Loucy (cell line): ENCODE results near the gene ROM1.

Experiments used
- H2AFZ ChIP-seq: fragments of 200-600 bp; sonication (generic); 2 replicates; pipeline ENCODE4 v1.6.0; 2016; ENCODE audit warnings: antibody characterized with exemption, mild to moderate bottlenecking, low read length, moderate library complexity
- H3F3A ChIP-seq: fragments of 200-600 bp; 2 replicates; pipeline ENCODE4 v1.6.0; 2016; ENCODE audit warnings: antibody characterized with exemption, low read depth, mild to moderate bottlenecking
- H3K27me3 ChIP-seq: fragments of 200-600 bp; sonication (generic); 2 replicates; pipeline ENCODE4 v1.6.1; 2014; ENCODE audit warnings: low read length, mild to moderate bottlenecking; ENCODE audit not compliant: insufficient read depth, poor library complexity, severe bottlenecking
- H3K36me3 ChIP-seq: fragments of 200-600 bp; sonication (generic); 2 replicates; pipeline ENCODE4 v1.6.1; 2016; ENCODE audit warnings: low read length; ENCODE audit not compliant: insufficient read depth
- H3K4me1 ChIP-seq: fragments of 200-600 bp; sonication (generic); 2 replicates; pipeline ENCODE4 v1.5.1; 2014; ENCODE audit warnings: low read length, mild to moderate bottlenecking; ENCODE audit not compliant: insufficient read depth, poor library complexity, severe bottlenecking
- H3K4me2 ChIP-seq: fragments of 200-600 bp; sonication (generic); 2 replicates; pipeline ENCODE4 v1.6.0; 2014; ENCODE audit warnings: antibody characterized with exemption, low read length, low read depth, mild to moderate bottlenecking; ENCODE audit not compliant: poor library complexity, severe bottlenecking
- H3K4me3 ChIP-seq: fragments of 200-600 bp; sonication (generic); 2 replicates; pipeline ENCODE4 v1.5.1; 2014; ENCODE audit warnings: low read length, mild to moderate bottlenecking, mixed read lengths; ENCODE audit not compliant: poor library complexity, severe bottlenecking
- H3K79me2 ChIP-seq: fragments of 200-600 bp; sonication (generic); 2 replicates; pipeline ENCODE4 v1.6.1; 2014; ENCODE audit warnings: low read length; ENCODE audit not compliant: insufficient read depth
- H3K9ac ChIP-seq: fragments of 200-600 bp; sonication (generic); 2 replicates; pipeline ENCODE4 v1.6.0; 2014; ENCODE audit warnings: mild to moderate bottlenecking, low read depth, low read length, moderate library complexity; ENCODE audit not compliant: poor library complexity, severe bottlenecking
- H3K9me2 ChIP-seq: fragments of 200-600 bp; sonication (generic); replicated peaks from 2 replicates; pipeline ENCODE4 v1.6.1; 2016; ENCODE audit warnings: low read depth, low read length, mixed read lengths
- H3K9me3 ChIP-seq: fragments of 200-600 bp; sonication (generic); 2 replicates; pipeline ENCODE4 v1.6.1; 2014; ENCODE audit warnings: mild to moderate bottlenecking, antibody characterized with exemption, low read length, low read depth; ENCODE audit not compliant: insufficient read depth
- H4K20me1 ChIP-seq: fragments of 200-600 bp; sonication (generic); 2 replicates; pipeline ENCODE4 v1.6.0; 2014; ENCODE audit warnings: antibody characterized with exemption, low read length, mild to moderate bottlenecking; ENCODE audit not compliant: insufficient read depth, poor library complexity, severe bottlenecking
- EZH2phosphoT487 ChIP-seq: fragments of 200-600 bp; IDR thresholded peaks from 2 replicates; pipeline ENCODE4 v1.6.1; 2018; ENCODE audit warnings: antibody characterized with exemption, mild to moderate bottlenecking, moderate library complexity, borderline replicate concordance
- TF ChIP-seq, protein P1 (sequence below): fragments of 200-600 bp; sonication (generic); conservative IDR thresholded peaks from 2 replicates; pipeline ENCODE4 v1.5.1; 2014; ENCODE audit warnings: mild to moderate bottlenecking, antibody characterized with exemption, low read length

ROM1 gene

DNA sequence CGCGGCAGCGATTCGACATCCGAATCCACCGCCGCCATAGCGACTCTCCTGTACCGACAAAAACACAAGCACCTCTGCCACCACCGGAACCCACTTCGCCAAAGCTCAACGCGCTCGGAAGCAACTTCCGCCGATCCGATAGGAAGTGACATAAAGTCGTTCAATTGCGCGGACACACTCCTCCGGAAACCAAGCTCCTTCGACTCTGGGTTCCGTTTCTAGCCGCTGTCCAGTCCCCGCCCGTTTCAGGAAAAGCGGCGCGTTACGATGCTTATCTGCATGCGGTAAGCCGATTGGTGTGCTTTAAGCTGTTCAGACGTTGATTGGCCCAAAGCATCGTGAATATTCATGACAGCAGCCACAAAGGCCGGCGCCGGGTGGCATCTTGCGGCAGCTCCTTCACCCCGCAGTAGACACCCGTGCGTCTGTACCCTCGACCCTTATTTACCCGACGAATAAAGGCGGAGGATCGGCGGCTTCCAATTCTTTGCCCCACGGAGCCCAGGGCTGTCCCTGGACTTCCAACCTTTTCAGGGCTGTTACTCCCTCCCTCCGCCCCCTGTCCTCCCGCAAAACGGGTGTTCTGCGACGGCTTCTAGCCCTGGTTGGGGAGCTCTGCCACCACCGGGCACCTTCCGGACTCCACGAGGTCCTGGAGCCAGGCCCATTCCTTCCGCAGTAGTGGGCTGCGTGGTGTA is 21.5 kb upstream of the ROM1 start, which contains the start of gene TUT1:
TSS of gene TUT1 (minus strand) at position 76 of the 698 bp plus-strand sequence. CDS start at position 38, 38 bp downstream.
- peaks cover 12% of the 10 kb centered on the region for H3F3A ChIP-seq
- no peaks in the 10 kb centered on the region for H3K9me2 ChIP-seq
- peak within 1 kb of the TSS; percentile 69 for H2AFZ ChIP-seq
- TF ChIP-seq, protein P1, sequence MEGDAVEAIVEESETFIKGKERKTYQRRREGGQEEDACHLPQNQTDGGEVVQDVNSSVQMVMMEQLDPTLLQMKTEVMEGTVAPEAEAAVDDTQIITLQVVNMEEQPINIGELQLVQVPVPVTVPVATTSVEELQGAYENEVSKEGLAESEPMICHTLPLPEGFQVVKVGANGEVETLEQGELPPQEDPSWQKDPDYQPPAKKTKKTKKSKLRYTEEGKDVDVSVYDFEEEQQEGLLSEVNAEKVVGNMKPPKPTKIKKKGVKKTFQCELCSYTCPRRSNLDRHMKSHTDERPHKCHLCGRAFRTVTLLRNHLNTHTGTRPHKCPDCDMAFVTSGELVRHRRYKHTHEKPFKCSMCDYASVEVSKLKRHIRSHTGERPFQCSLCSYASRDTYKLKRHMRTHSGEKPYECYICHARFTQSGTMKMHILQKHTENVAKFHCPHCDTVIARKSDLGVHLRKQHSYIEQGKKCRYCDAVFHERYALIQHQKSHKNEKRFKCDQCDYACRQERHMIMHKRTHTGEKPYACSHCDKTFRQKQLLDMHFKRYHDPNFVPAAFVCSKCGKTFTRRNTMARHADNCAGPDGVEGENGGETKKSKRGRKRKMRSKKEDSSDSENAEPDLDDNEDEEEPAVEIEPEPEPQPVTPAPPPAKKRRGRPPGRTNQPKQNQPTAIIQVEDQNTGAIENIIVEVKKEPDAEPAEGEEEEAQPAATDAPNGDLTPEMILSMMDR = no peak
- TF ChIP-seq EZH2phosphoT487 = no peak
- peaks cover 20% of the 10 kb centered on the region for H4K20me1 ChIP-seq
- H3K4me2 ChIP-seq = peak within 1 kb of the TSS; percentile 87
- peak within 1 kb of the TSS; percentile 93 for H3K4me3 ChIP-seq
- H3K79me2 ChIP-seq = peaks cover 59% of the 10 kb centered on the region
- peaks cover 36% of the 10 kb centered on the region; the same call in 1 of the 2 replicates for H3K36me3 ChIP-seq
- peak within 1 kb of the TSS; percentile 93 for H3K9ac ChIP-seq
- H3K9me3 ChIP-seq = no peaks in the 10 kb centered on the region
- no peaks in the 10 kb centered on the region for H3K27me3 ChIP-seq
- H3K4me1 ChIP-seq = peaks cover 26% of the 10 kb centered on the region

DNA sequence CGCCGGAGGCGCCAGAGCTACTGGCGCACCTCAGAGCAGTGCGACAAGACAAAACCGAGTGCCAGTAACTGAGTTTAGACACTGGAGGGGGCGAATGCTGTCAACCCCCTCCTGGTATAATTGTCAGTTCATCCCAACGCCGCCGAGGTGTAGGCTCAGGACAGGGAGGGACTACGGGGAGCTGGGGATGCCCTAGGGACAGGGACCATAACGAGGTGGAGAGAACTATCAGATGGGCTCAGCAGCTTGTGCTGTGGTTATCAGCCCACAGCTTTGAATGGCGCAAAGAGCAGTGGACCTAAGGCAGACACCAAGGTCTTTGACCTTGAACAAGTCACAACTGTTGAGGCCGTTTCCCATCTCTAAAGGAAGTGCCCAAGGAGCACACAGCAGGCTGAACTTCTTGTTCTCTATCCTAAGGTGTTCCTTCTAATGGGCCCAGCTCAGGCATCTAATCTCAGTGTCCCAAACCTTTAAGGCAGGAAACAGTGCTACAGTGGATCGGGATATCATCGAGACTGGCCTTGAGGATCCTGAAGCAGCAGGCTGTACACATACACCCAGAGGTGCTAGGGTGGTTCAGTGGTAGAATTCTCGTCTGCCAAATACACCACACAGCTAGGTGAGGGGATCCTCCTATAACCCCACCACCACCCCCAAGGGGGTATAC is 20.8 kb upstream of the ROM1 start:
- Histone ChIP-seq H3K79me2 (peaks cover 63% of the 10 kb centered on the region), H4K20me1 (peaks cover 23% of the 10 kb centered on the region), H2AFZ (peak overlapping the region; percentile 68), H3K4me1 (peaks cover 26% of the 10 kb centered on the region), H3F3A (peaks cover 12% of the 10 kb centered on the region), H3K27me3 (no peaks in the 10 kb centered on the region), H3K9ac (peak overlapping the region; percentile 78), H3K4me2 (peak overlapping the region; percentile 87), H3K4me3 (peak overlapping the region; percentile 93), H3K36me3 (peaks cover 40% of the 10 kb centered on the region; the same call in 1 of the 2 replicates), H3K9me2 (no peaks in the 10 kb centered on the region), H3K9me3 (no peaks in the 10 kb centered on the region)
- TF ChIP-seq, protein P1 = no peak
- TF ChIP-seq EZH2phosphoT487 = no peak

DNA sequence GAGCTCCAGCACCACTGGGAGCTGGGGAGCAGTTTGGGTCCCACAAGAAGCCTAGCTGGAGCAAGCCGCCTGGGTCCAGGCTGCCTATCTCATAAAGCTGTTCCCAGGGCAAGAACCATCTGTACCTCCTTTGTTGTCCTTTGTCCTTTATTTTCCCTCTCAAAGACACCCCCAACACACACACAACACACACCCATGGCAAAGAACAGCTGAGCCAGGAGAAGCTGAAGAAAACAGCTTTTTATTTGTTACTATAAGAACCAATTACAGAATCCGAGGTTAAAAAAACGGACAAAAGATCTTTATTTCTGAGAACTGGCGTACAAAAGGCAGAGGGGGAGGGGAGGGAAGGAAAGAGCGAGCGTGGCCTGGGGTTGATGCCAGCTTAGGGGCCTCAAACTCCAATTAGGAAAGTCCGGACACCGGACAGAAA is 20.1 kb upstream of the ROM1 start:
- Histone ChIP-seq H4K20me1 (peaks cover 30% of the 10 kb centered on the region), H3F3A (peaks cover 12% of the 10 kb centered on the region), H3K9ac (peak overlapping the region; percentile 78), H3K9me3 (no peaks in the 10 kb centered on the region), H3K4me1 (peaks cover 21% of the 10 kb centered on the region), H3K4me3 (peak overlapping the region; percentile 93), H3K36me3 (peaks cover 48% of the 10 kb centered on the region; the same call in 1 of the 2 replicates), H3K9me2 (no peaks in the 10 kb centered on the region), H3K79me2 (peaks cover 63% of the 10 kb centered on the region), H3K4me2 (peak overlapping the region; percentile 87), H2AFZ (no peak overlapping the region), H3K27me3 (no peaks in the 10 kb centered on the region)
- TF ChIP-seq, protein P1 = no peak
- TF ChIP-seq EZH2phosphoT487 = no peak
